Cortex of kidney (tissue), 1 donor: ENCODE measurements around the gene AGPS.
"Not testable (repeated sequence)": the region's sequence is repeated elsewhere in the genome, so short reads cannot be mapped to it uniquely, and the experiment has no call there.

Experiments used
- DNase-seq: peaks from one replicate; lab custom pipeline; 2025; lab: John Stamatoyannopoulos, UW

The AGPS gene

GRCh38 chr2:177530561-177530960, 138.0 kb downstream of the AGPS start:
- DNase-seq: no peak

- DNase-seq: no peak
Measured at GRCh38 chr2:177531706-177532105, 139.1 kb downstream of the AGPS start.

GRCh38 chr2:177532567-177532966, 140.0 kb downstream of the AGPS start:
- DNase-seq: no peak

DNA sequence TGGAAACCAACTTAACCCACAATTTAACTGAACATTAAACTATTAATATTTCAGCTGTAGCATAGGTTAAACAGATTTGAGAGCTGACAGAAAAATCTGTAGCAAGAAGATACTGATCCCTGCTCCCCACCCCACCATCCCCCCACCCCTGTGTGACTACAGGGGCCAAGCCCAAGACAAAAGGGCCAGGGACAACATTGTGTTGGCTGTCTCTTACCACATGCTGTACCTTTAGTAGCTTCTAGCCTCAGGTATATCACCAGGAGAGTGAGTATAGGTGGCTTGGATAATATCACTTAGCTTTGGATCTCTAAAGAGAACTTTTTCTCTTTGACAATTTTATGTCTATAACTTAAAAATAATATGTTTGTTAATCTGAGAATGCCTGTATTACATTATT, 140.7 kb downstream of the AGPS start:
- no peak for DNase-seq

- DNase-seq: no peak
Measured at GRCh38 chr2:177535000-177535399, 142.4 kb downstream of the AGPS start.

DNA sequence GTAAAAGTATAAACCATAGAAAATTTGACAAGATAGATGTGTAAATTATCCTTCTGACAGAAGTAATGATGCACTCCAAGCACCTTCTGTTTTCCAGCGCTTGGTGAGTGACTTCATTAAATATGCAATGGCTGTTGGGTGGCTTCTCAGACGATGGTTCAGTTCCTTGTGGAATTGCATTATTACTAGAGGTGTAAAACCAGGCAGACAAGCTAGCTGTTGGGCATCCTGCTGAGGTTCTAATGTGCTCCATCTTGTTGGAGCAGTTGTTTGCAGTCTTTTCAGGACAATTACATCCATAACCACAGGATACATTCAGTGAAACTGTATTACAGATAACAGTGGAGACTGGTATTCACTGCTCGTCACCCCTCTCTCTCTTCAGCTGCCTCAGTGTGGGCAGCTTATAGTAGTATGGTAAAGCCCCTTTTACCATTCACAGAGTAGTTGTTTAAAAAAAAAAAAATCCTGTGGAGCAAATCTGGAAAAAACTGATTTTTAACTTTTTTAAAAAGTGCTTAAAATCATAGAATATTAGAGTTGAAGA, 143.5 kb downstream of the AGPS start:
- DNase-seq: no peak

DNA sequence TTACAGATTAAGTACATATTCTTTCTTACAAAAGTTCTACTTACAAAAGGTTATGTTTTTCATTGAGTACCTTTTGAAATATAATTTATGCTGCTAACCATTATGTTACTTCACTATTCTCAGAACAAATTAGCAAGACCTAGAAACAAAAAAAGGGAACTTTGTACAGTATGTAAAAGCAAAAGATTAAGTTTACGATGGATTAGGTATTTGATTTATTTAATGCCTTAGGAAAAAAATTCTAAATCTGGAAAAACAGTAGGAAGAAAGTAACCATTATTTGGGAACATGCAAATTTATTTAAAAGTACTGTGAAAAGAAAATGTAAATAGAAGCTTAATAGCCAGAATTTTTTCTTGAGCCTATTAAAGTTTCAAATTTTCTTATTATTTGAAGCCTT, 144.6 kb downstream of the AGPS start:
- no peak for DNase-seq

- no peak for DNase-seq
Measured at GRCh38 chr2:177537636-177538035, 145.1 kb downstream of the AGPS start.

DNA sequence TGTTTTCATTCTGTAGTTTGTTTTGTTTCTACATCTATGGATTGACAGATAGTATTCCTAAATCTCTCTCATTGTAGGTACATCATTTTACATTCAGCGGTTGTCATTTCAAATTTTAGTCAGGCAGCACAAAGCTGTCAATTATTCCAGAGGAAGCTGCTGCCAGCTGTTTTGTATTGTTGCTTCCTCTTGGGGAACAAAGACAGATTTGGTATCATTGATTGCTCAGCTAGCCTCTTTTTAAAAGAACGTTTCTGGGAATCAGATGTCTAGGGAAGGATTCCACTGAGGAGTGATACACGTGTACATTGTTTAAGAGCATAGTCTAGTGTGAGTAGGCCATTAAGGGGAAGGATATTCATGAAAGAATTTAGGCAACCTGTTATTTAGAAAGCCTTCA, 145.8 kb downstream of the AGPS start:
- no peak for DNase-seq

GRCh38 chr2:177540283-177540682, 147.7 kb downstream of the AGPS start:
- DNase-seq: no peak

DNA sequence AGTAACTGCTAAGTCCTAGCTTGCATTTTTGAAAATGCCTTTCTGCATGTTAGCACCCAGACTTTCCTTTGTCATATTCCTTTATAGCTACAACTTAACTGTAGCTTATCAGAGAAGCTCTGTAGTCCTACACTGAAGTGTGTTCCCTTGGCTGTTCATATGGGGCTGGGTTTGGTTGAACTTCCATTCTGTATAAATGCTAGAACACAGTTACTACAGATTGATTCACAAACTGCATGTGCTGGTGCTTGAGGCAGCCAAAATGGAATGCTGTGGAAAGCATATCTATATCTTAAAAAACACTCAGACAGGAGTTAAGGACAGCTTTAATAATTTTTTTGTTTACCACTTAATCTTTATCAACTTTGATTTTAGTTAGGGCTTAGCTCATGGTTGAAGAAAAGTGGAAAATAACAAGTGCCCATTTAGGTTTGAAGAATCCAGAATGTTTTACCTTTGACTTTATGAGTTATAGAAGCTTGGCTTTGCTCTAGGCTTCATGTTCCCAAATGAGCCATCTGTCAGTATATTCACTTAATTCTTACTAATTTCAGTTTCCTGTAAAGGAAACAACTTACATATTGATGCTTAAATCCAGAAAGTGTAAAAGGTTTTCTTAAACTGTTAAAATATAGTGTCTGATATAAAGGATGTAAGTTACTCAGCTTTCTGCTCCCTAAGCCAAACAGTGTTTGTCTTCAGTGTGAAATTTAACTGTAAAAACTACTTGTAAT, 148.9 kb downstream of the AGPS start:
- no peak for DNase-seq

DNA sequence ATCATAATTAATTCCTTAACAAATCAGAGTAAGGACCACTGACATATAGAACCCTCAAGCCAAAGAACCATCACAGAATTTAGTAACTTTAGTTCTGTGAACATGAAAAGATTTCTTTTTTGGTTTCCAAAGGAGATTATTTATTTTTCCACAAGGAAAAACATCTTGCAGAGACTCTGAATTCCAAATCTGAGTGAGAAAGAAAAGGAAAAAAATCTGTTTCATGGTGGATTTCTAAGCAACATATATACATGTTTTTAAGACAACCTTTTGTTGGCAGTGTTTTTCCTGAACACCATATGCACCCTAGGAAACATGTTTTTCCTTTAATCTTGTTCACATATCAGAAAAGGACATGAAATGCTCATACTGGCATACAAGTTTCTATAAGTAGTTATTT, 149.8 kb downstream of the AGPS start:
- no peak for DNase-seq

- no peak for DNase-seq
Measured at GRCh38 chr2:177543007-177543760, 150.6 kb downstream of the AGPS start.

DNA sequence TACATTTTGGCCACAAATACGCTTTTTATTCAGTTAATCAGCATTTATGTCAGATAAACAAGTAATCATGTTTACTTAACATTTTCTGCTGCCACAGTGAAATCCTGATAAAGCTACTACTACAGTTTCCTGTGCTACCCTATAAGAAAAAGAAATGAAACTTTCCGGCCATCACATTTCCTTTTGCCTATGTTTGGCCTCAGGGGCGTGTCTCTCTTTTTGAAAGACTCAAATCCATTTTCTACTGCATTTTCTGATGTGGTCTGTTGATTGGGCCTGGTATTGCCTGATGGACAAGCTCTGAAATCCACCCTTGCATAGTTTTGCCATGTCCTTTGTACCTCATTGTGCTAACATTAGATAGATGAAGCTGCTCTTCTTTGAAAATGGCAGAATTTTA, 152.6 kb downstream of the AGPS start:
- no peak for DNase-seq

GRCh38 chr2:177545981-177546585, 153.5 kb downstream of the AGPS start:
- DNase-seq: no peak

- no peak for DNase-seq
Measured at GRCh38 chr2:177547122-177547521, 154.5 kb downstream of the AGPS start.

- no peak for DNase-seq
Measured at GRCh38 chr2:177547772-177548171, 155.2 kb downstream of the AGPS start.

- no peak for DNase-seq
Measured at GRCh38 chr2:177548636-177549035, 156.1 kb downstream of the AGPS start.

DNA sequence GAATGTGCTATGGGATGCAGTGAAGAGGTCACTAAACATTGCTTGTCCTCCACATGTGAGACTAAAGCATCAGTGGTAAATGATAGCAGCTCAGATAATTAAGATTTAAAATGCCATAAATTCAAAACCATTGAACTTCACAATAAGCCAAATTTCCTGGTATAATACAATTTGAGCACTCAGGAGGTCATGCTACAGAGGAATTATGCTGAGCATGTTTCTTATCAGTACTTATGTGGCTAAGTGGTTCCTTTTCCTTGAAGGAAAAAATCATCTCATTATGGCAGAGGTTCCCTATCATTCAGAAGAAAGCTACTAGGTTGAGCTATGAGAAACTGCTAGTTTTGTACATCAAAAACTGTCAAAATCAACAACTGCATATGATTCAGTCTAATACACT, 156.6 kb downstream of the AGPS start:
- DNase-seq: no peak

GRCh38 chr2:177550264-177551200, 158.0 kb downstream of the AGPS start:
- no peak for DNase-seq

GRCh38 chr2:177551360-177551759, 158.8 kb downstream of the AGPS start:
- DNase-seq: not testable (repeated sequence)

DNA sequence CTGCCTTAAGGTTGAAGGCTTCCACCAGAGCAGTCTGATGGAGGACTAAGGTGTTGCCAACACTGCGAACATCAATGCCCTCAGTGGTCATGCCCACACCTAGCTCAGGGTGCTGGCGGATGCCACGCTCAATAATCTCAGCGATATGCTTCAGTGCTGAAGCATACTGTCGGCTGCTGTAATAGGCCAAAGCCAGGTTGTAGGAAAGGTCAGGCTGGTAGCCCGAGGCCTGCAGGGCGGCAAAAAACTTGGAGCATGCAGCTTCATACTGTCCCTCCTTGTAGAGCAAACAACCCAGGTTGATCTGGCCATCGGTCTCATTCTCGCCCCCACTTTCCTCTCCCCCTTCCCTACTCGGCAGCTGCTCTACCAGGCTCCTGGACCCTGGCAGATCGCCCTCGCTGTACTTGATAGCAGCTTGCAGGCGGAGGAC, 159.4 kb downstream of the AGPS start:
- DNase-seq: no peak
